HG02798 (cell line): ENCODE results near the gene CAMTA1.

Experiments used
- ATAC-seq: cut with Tn5 transposase; IDR thresholded peaks from one replicate; pipeline ENCODE4 v1.9.1; 2021; ENCODE audit warnings: mild to moderate bottlenecking; ENCODE audit not compliant: unreplicated experiment, poor library complexity

CAMTA1 gene

GRCh38 chr1:6965083-6965934 is 180.1 kb downstream of the CAMTA1 start:
- no peak for ATAC-seq

DNA sequence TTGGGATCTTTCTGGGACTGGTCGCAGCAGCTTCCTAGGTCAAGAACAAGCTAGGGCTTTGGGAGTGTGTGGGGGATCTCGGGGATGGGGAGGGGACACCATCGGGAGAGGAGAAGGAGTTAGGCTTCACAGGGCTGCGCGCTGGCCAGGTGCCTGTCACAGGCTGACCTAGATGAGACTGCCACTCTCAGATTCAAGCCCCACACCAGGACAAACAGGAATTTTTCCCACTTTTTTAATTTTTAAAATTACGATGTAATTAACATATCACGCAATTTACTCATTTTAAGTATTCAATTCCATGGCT is 180.6 kb downstream of the CAMTA1 start:
- ATAC-seq, result no peak

DNA sequence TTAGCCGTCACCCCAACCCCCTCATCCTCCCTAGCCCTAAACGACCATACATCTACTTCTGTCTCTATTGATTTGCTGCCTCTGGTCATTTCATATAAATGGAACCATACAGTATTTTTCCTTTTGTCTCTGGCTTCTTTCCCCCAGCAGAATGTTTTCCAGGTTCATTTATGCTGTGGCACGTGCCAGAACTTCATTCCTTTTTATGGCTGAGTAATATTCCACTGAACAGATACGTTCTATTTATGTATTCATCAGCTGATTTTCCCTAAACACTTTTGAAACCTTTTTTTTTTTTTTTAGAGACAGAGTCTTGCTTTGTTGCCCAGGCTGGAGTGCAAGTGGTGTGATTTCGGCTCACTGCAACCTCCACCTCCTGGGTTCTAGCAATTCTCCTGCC is 181.1 kb downstream of the CAMTA1 start:
- no peak for ATAC-seq

DNA sequence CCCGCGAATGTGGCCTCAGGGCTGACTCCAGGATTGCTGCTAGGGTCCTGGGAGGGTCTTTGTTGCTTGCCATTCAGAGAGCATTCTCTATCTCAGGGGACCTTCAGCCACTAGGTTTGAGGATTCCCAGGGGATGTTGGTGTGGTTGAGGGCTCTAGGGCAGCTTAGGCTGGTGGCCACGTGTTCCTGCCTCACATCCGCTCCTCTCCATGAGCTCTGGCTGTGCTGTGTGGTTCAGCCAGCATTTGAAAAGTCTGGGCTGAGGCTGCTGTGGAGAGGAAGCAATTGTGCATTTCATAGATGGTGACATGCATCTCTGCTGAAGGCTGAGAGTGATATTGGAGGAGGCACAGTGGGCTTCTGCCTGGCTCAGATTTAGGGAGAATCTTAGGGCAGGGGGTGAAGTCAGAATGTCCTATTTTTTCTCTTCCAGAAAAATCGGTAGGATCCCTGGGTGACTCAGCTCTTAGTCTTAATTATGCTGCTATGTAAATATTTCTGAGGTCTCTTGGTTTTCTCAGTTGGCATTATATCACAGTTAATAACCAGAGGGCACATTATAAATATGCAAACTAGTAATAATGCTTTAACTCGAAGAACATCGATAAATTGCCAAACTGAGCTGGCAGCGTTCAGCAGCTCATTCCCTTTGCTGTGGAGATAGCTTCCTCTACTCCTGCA is 182.3 kb downstream of the CAMTA1 start:
- ATAC-seq, result no peak

DNA sequence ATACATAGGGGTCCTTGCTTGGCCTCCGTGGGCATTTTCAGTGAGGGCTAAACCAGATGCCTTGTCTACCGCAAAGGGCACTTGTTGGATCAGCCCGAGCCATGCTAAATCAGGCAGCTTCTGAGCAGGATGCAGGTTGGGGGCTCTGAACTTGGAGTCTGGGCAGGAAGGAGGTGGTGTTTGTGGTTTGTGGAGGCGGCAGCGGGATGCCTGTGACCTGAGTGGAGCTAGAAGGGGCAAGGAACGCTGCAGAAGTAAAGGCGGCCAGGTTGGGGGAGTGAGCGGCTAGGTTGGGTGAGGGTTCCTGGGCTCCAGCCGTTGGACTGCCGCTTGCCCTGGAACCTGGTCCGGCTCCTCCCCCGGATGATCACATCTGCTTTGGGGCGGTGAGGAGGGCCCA is 183.9 kb downstream of the CAMTA1 start:
- ATAC-seq, result no peak

GRCh38 chr1:6969762-6970161 is 184.5 kb downstream of the CAMTA1 start:
- ATAC-seq, result no peak

GRCh38 chr1:6970221-6970620 is 185.0 kb downstream of the CAMTA1 start:
- ATAC-seq, result no peak

GRCh38 chr1:6971048-6971447 is 185.8 kb downstream of the CAMTA1 start:
- no peak for ATAC-seq

- ATAC-seq, result no peak
These were observed 186.4 kb downstream of the CAMTA1 start for GRCh38 chr1:6971699-6972098.

GRCh38 chr1:6972399-6972798 is 187.1 kb downstream of the CAMTA1 start:
- no peak for ATAC-seq

DNA sequence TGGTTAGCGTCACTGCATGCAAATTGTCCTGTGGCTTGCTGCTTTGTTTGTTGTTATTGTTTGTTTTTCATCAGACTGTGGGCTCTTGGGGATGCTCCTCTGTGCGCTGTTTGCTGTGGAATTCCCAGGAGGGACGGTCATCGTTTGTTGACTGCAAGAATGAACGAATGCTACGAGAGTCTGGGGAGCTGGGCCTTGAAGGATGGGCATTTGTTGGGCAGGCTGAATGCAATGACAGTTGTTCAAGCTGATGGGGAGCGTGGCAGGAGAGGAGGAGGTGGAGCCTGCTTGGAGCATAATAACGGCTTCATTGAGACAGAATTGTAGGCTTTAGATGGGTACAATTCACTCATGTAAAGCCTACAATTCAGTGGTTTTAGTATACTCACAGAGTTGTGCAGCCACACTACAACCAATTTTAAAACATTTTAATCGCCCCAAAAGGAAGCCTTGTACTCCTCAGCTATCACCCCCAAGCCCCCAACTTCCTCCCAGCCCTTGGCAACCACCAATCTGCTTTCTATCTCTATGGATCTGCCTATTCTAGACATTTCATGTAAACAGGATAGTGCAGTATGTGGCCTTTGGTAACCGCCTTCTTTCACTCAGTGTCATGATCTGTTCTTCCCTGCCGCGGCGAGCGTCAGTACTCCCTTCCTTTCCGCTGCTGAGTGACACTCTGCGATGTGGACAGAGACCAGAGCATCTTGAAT is 190.2 kb downstream of the CAMTA1 start:
- no peak for ATAC-seq

GRCh38 chr1:6976044-6976375 is 190.8 kb downstream of the CAMTA1 start:
- no peak for ATAC-seq

DNA sequence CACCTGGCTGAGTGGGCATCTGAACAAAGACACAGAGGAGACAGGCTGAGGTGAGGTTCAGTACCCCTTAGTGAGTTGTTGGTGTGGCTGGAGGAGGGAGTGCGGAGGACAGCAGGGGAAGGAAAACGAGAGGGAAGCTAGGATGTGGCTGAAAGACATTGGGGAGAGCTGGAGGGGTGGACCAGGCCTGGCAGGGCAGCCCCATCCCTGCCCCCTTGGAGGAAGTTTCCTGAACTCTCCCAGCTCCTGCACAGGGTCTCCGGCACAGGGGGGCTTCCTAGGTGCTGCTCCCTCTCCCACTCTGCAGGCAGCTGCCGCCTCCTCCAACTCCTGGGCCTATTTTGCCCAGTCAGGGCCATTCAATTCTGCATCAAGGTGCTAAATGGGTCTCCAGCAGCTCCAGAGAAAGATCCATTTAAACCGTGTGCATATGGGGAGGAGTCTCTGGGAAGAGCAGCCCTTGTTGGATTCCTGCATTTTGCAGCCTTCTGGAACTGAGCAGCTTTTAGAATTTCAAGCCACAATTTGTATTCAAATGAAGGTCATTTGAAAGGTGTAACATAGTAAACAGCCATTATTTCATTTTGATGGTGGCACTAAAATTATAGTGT is 193.9 kb downstream of the CAMTA1 start:
- no peak for ATAC-seq

GRCh38 chr1:6981595-6981994 is 196.3 kb downstream of the CAMTA1 start:
- ATAC-seq, result no peak

DNA sequence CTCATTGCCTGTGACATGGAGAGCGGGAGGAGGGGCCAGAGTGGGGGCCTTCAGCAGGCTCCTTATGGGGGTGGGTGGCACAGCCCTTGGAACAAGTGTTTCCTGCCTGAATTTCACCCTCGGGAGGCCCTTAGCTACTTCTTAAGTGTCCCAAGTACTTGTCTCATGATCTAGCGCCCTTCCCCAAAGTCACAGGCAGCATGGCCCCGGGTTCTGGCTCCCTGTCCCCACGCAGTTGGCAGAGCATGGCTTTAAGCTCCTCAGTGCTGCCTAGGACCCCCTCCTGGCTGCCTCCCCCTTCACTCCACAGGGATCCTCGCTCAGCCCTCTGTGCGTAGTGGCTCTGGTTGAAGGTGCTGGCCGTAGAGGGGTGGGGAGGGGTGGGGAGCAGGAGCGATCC is 197.2 kb downstream of the CAMTA1 start:
- ATAC-seq, result no peak

DNA sequence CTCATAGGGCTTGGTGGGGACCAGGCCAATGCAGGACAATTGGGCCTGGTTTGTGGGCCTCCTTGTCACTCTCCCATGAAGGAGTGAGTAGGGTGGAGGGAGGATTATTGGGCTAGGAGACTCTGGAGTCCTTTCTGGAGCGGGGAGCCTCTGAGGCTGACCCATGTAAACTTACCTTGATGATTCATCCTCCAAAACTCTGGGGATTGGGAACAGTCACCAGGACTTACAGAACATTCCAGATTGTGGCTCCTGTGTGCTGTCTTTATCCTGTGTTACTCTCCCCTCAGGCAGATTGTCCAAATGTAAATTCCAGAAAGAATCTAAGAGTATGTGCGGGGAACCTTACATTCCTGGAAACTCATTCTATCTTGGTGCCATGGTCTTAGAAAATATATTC is 197.6 kb downstream of the CAMTA1 start:
- ATAC-seq, result no peak

- no peak for ATAC-seq
These were observed 199.3 kb downstream of the CAMTA1 start for GRCh38 chr1:6984536-6984935.

GRCh38 chr1:6984986-6985385 is 199.7 kb downstream of the CAMTA1 start:
- ATAC-seq, result no peak

DNA sequence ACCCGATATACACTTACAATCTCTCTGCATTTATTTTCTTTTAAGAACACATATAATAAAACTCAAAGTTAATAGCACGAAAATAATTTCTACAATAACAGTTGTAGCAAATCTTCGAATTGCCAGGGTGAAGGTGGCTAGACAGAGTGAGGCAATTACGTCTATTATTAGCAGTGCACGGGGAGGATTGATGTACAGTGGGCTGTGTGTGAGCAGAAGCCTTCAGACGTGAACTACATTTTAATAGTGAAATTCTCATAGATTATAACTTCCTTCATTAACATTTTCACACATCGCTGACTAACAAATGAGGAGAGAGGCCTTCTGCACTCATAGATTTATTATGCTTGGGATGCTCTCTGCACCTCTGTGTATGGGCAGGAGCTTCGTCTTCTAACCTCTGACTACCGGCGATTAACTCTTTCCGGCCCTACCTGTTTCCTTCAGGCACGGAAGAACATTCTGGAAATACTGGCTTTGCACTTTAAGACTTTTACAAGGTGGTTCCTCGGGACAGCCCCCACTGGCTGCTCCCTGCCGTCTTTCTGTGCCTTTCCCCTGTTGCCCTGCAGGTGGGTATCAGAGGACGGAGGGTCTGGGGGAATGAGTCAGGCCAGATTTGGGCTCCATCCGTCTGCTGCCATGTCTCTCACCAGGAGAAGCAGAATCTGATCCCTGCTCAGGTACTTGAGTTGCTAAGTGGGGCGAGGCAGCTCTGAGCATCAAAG is 200.5 kb downstream of the CAMTA1 start:
- no peak for ATAC-seq

- ATAC-seq, result no peak
These were observed 201.0 kb downstream of the CAMTA1 start for GRCh38 chr1:6986281-6986680.
